NCI-H345 treated with DMSO at 0.1 percent for 48 hours (cell line): ENCODE data around the gene SENP5.

Source experiments
- DNase-seq: peaks from one replicate; lab custom pipeline; 2025; ENCODE audit not compliant: unreplicated experiment; lab: John Stamatoyannopoulos, UW

SENP5 gene

GRCh38 chr3:196886144-196886543, 18.4 kb downstream of the SENP5 start:
- no peak for DNase-seq

- no peak for DNase-seq
Observed at GRCh38 chr3:196889844-196890708, 22.4 kb downstream of the SENP5 start.

GRCh38 chr3:196894557-196895295, 27.0 kb downstream of the SENP5 start:
- no peak for DNase-seq

- DNase-seq, result no peak
Observed at GRCh38 chr3:196896229-196896628, 28.5 kb downstream of the SENP5 start.

GRCh38 chr3:196901768-196902167, 34.0 kb downstream of the SENP5 start:
- no peak for DNase-seq

GRCh38 chr3:196902296-196902695, 34.6 kb downstream of the SENP5 start:
- no peak for DNase-seq

- no peak for DNase-seq
Observed at GRCh38 chr3:196903740-196904139, 36.0 kb downstream of the SENP5 start.

GRCh38 chr3:196914866-196915265, 47.1 kb downstream of the SENP5 start:
- no peak for DNase-seq

GRCh38 chr3:196915375-196915774, 47.7 kb downstream of the SENP5 start:
- no peak for DNase-seq

- DNase-seq, result no peak
Observed at GRCh38 chr3:196916221-196916620, 48.5 kb downstream of the SENP5 start.

- no peak for DNase-seq
Observed at GRCh38 chr3:196916995-196917394, 49.3 kb downstream of the SENP5 start.

- no peak for DNase-seq
Observed at GRCh38 chr3:196918968-196919367, 51.2 kb downstream of the SENP5 start.

GRCh38 chr3:196920733-196921132, 53.0 kb downstream of the SENP5 start:
- DNase-seq, result no peak

- DNase-seq, result no peak
Observed at GRCh38 chr3:196927571-196928453, 60.1 kb downstream of the SENP5 start.

GRCh38 chr3:196931157-196931556, 63.4 kb downstream of the SENP5 start:
- DNase-seq, result no peak

- DNase-seq, result no peak
Observed at GRCh38 chr3:196931828-196932587, 64.3 kb downstream of the SENP5 start.

- no peak for DNase-seq
Observed at GRCh38 chr3:196932600-196932999, 64.9 kb downstream of the SENP5 start.

- no peak for DNase-seq
Observed at GRCh38 chr3:196936288-196936687, 68.6 kb downstream of the SENP5 start.

- no peak for DNase-seq
Observed at GRCh38 chr3:196938124-196938523, 70.4 kb downstream of the SENP5 start.

- no peak for DNase-seq
Observed at GRCh38 chr3:196938576-196938975, 70.9 kb downstream of the SENP5 start.
